ENCODE data around the gene B3GALNT2. TPM values are rescaled to one million over a fixed set of nuclear protein-coding genes. Genes with fewer than 3 reads are reported as not detected.

The B3GALNT2 gene
- total and polyA plus RNA-seq, 2 donors (not counting 1 experiment from before 2014, with no cell fraction given), result 5.6 to 12.2 TPM

- intact Hi-C loops (cut with micrococcal nuclease), result no loop called here
- Histone ChIP-seq H3K79me2 (ENCODE audit: control insufficient read depth, insufficient read depth, low read length) (no peaks in the 10 kb centered on the region), H3K4me2 (replicated peaks; ENCODE audit: low read depth, low read length, poor library complexity, severe bottlenecking) (no peak overlapping the region), H4K20me1 (ENCODE audit: control insufficient read depth, insufficient read depth, low read length, poor library complexity, severe bottlenecking) (no peaks in the 10 kb centered on the region), H3K27ac (ENCODE audit: low read length in 2 of 2) (no peak overlapping the region), H3K4me3 (ENCODE audit: control extremely low read depth in 1 of 5, extremely low read depth in 1 of 5, insufficient read depth in 1 of 5, low read depth in 2 of 5, low read length in 4 of 5) (no peak overlapping the region), H3K9me3 (ENCODE audit: control extremely low read depth in 1 of 3, control insufficient read depth in 2 of 3, insufficient read depth in 1 of 3, low read length in 2 of 3) (no peaks in the 10 kb centered on the region), H3K4me1 (ENCODE audit: control insufficient read depth in 2 of 2, insufficient read depth in 2 of 2, low read length in 2 of 2) (no peaks in the 10 kb centered on the region), H3K9ac (ENCODE audit: low read length) (no peak overlapping the region), H2AFZ (ENCODE audit: insufficient read depth, low read depth, low read length, poor library complexity, severe bottlenecking) (no peak overlapping the region), H3K36me3 (replicated peaks in 1 of 2; ENCODE audit: control extremely low read depth in 1 of 2, control insufficient read depth in 1 of 2, extremely low read depth in 1 of 2, insufficient read depth in 2 of 2, low read length in 1 of 2) (peaks cover 1 to 35% of the 10 kb centered on the region in 2 experiments), H3K27me3 (replicated peaks in 1 of 4; ENCODE audit: control extremely low read depth in 1 of 4, control insufficient read depth in 3 of 4, insufficient read depth in 4 of 4, low read length in 3 of 4) (no peaks in the 10 kb centered on the region)
- no peak for ATAC-seq (ENCODE audit: low read depth)
- no peaks in the 10 kb centered on the region for H3K27me3 Mint-ChIP-seq
- no peak overlapping the region for H3K27ac Mint-ChIP-seq
- no peaks in the 10 kb centered on the region for H3K9me3 Mint-ChIP-seq (ENCODE audit: insufficient read depth)
- no peak for TF ChIP-seq CTCF (IDR thresholded peaks at IDR 0.05)
- TF ChIP-seq EZH2 (IDR thresholded peaks at IDR 0.05; ENCODE audit: borderline replicate concordance, insufficient read depth, low read depth, low read length, poor library complexity, severe bottlenecking), result no peak
- 100% methylated on average over 3 of the region's 5 CpGs for WGBS (ENCODE audit: insufficient coverage)
- ChIA-PET CTCF (interaction anchor here (1.4 kb wide), 1 partner anchor 35 kb away, joined by 3 read pairs; no protein-coding TSS in a partner anchor), POLR2A (no interaction called here)
- DNase-seq, result no peak
- H3K4me1 Mint-ChIP-seq, result no peaks in the 10 kb centered on the region
- no peak overlapping the region for H3K4me3 Mint-ChIP-seq
Observed at GRCh38 chr1:235450433-235450832, 53.8 kb downstream of the B3GALNT2 start.

- Mint-ChIP-seq H3K4me1 (no peaks in the 10 kb centered on the region), H3K9me3 (ENCODE audit: insufficient read depth) (no peaks in the 10 kb centered on the region), H3K27ac (no peak overlapping the region), H3K4me3 (no peak overlapping the region), H3K27me3 (no peaks in the 10 kb centered on the region)
- Histone ChIP-seq H3K9ac (ENCODE audit: low read length) (no peak overlapping the region), H3K36me3 (replicated peaks in 1 of 2; ENCODE audit: control extremely low read depth in 1 of 2, control insufficient read depth in 1 of 2, extremely low read depth in 1 of 2, insufficient read depth in 2 of 2, low read length in 1 of 2) (peaks cover 0 to 47% of the 10 kb centered on the region in 2 experiments), H4K20me1 (ENCODE audit: control insufficient read depth, insufficient read depth, low read length, poor library complexity, severe bottlenecking) (no peaks in the 10 kb centered on the region), H3K27me3 (replicated peaks in 1 of 4; ENCODE audit: control extremely low read depth in 1 of 4, control insufficient read depth in 3 of 4, insufficient read depth in 4 of 4, low read length in 3 of 4) (no peaks in the 10 kb centered on the region), H3K4me2 (replicated peaks; ENCODE audit: low read depth, low read length, poor library complexity, severe bottlenecking) (no peak overlapping the region), H3K4me3 (ENCODE audit: control extremely low read depth in 1 of 5, extremely low read depth in 1 of 5, insufficient read depth in 1 of 5, low read depth in 2 of 5, low read length in 4 of 5) (no peak overlapping the region), H2AFZ (ENCODE audit: insufficient read depth, low read depth, low read length, poor library complexity, severe bottlenecking) (no peak overlapping the region), H3K27ac (ENCODE audit: low read length in 2 of 2) (no peak overlapping the region), H3K4me1 (ENCODE audit: control insufficient read depth in 2 of 2, insufficient read depth in 2 of 2, low read length in 2 of 2) (no peaks in the 10 kb centered on the region), H3K9me3 (ENCODE audit: control extremely low read depth in 1 of 3, control insufficient read depth in 2 of 3, insufficient read depth in 1 of 3, low read length in 2 of 3) (no peaks in the 10 kb centered on the region), H3K79me2 (ENCODE audit: control insufficient read depth, insufficient read depth, low read length) (no peaks in the 10 kb centered on the region)
- CTCF ChIA-PET, result interaction anchor here (1.2 kb wide), 1 partner anchor 32 kb away, joined by 4 read pairs; no protein-coding TSS in a partner anchor
- no peak for ATAC-seq (ENCODE audit: low read depth)
- no CpG with 5 or more reads among the region's 7 CpGs for WGBS (ENCODE audit: insufficient coverage)
- DNase-seq, result no peak
- POLR2A ChIA-PET, result no interaction called here
- intact Hi-C loops (cut with micrococcal nuclease), result no loop called here
- TF ChIP-seq EZH2 (IDR thresholded peaks at IDR 0.05; ENCODE audit: borderline replicate concordance, insufficient read depth, low read depth, low read length, poor library complexity, severe bottlenecking) (no peak), CTCF (IDR thresholded peaks at IDR 0.05) (no peak)
Observed at GRCh38 chr1:235448616-235449015, 55.6 kb downstream of the B3GALNT2 start.
